GM20000 (cell line): ENCODE data around the gene TMC2.

Experiments used
- DNase-seq: peaks from one replicate; pipeline ENCODE4 v3.0.0; 2012; ENCODE audit warnings: low spot score
- CTCF ChIP-seq: IDR thresholded peaks from 2 replicates; pipeline ENCODE4 v1.5.1; 2012; ENCODE audit warnings: mild to moderate bottlenecking, control low read depth; ENCODE audit errors: extremely low read depth, missing control alignments

TMC2 gene

GRCh38 chr20:2564406-2564805 is 28.0 kb downstream of the TMC2 start:
- TF ChIP-seq CTCF = no peak
- no peak for DNase-seq

- no peak for DNase-seq
- TF ChIP-seq CTCF = no peak
These were observed 39.3 kb downstream of the TMC2 start for GRCh38 chr20:2575682-2576081.

- no peak for DNase-seq
- TF ChIP-seq CTCF = no peak
These were observed 39.9 kb downstream of the TMC2 start for GRCh38 chr20:2576317-2576727.

GRCh38 chr20:2578475-2579192 is 42.3 kb downstream of the TMC2 start:
- no peak for TF ChIP-seq CTCF

GRCh38 chr20:2585811-2586210 is 49.4 kb downstream of the TMC2 start:
- no peak for TF ChIP-seq CTCF
- no peak for DNase-seq

More at GRCh38 chr20:2578475-2579192, 42.3 kb downstream of the TMC2 start:
- no peak for DNase-seq

GRCh38 chr20:2593756-2594155 is 57.4 kb downstream of the TMC2 start:
- DNase-seq = no peak
- no peak for TF ChIP-seq CTCF

GRCh38 chr20:2595076-2595475 is 58.7 kb downstream of the TMC2 start:
- TF ChIP-seq CTCF = no peak
- DNase-seq = no peak
